GM11168 (cell line): ENCODE data around the gene FOXD1.

Source experiments
- in situ Hi-C: fragments of 300-500 bp; cut with MboI; formaldehyde crosslinking; loops from one replicate; pipeline ENCODE4 v1.12.0; 2022; ENCODE audit warnings: low sequenced_read_pairs; ENCODE audit not compliant: unreplicated experiment

FOXD1 gene

GRCh38 chr5:73442996-73443627 lies 5.5 kb downstream of the FOXD1 start:
- in situ Hi-C loops: loop anchor here (25.0 kb wide), 2 partner anchors 231 to 506 kb away; no protein-coding TSS in a partner anchor

GRCh38 chr5:73442231-73442811 lies 6.3 kb downstream of the FOXD1 start:
- in situ Hi-C loops: loop anchor here (25.0 kb wide), 2 partner anchors 230 to 505 kb away; no protein-coding TSS in a partner anchor

- in situ Hi-C loops: loop anchor here (25.0 kb wide), 2 partner anchors 229 to 504 kb away; no protein-coding TSS in a partner anchor
Observed at GRCh38 chr5:73441378-73441777, 7.2 kb downstream of the FOXD1 start.

- in situ Hi-C loops: loop anchor here (25.0 kb wide), 2 partner anchors 228 to 503 kb away; no protein-coding TSS in a partner anchor
Observed at GRCh38 chr5:73440262-73440661, 8.3 kb downstream of the FOXD1 start.

GRCh38 chr5:73438645-73439470 lies 9.7 kb downstream of the FOXD1 start:
- in situ Hi-C loops: loop anchor here (25.0 kb wide), 2 partner anchors 227 to 502 kb away; no protein-coding TSS in a partner anchor

- in situ Hi-C loops: loop anchor here (25.0 kb wide), 2 partner anchors 226 to 501 kb away; no protein-coding TSS in a partner anchor
Observed at GRCh38 chr5:73437777-73438644, 10.6 kb downstream of the FOXD1 start.

GRCh38 chr5:73437101-73437776 lies 11.3 kb downstream of the FOXD1 start:
- in situ Hi-C loops: loop anchor here (25.0 kb wide), 2 partner anchors 225 to 500 kb away; no protein-coding TSS in a partner anchor

GRCh38 chr5:73436535-73437100 lies 12.0 kb downstream of the FOXD1 start:
- in situ Hi-C loops: loop anchor here (25.0 kb wide), 2 partner anchors 224 to 499 kb away; no protein-coding TSS in a partner anchor

- in situ Hi-C loops: loop anchor here (25.0 kb wide), 2 partner anchors 224 to 499 kb away; no protein-coding TSS in a partner anchor
Observed at GRCh38 chr5:73435759-73436534, 12.6 kb downstream of the FOXD1 start.

- in situ Hi-C loops: loop anchor here (25.0 kb wide), 2 partner anchors 223 to 498 kb away; no protein-coding TSS in a partner anchor
Observed at GRCh38 chr5:73434907-73435306, 13.7 kb downstream of the FOXD1 start.

- in situ Hi-C loops: loop anchor here (25.0 kb wide), 2 partner anchors 222 to 497 kb away; no protein-coding TSS in a partner anchor
Observed at GRCh38 chr5:73434461-73434860, 14.1 kb downstream of the FOXD1 start.

- in situ Hi-C loops: loop anchor here (25.0 kb wide), 2 partner anchors 222 to 497 kb away; no protein-coding TSS in a partner anchor
Observed at GRCh38 chr5:73433982-73434342, 14.6 kb downstream of the FOXD1 start.

- in situ Hi-C loops: loop anchor here (25.0 kb wide), 2 partner anchors 221 to 496 kb away; no protein-coding TSS in a partner anchor
Observed at GRCh38 chr5:73433272-73433981, 15.2 kb downstream of the FOXD1 start.

- in situ Hi-C loops: loop anchor here (25.0 kb wide), 2 partner anchors 219 to 494 kb away; no protein-coding TSS in a partner anchor
Observed at GRCh38 chr5:73431204-73431851, 17.2 kb downstream of the FOXD1 start.

- in situ Hi-C loops: loop anchor here (25.0 kb wide), 2 partner anchors 214 to 489 kb away; no protein-coding TSS in a partner anchor
Observed at GRCh38 chr5:73426034-73426433, 22.5 kb downstream of the FOXD1 start.

GRCh38 chr5:73424556-73424977 lies 24.0 kb downstream of the FOXD1 start:
- in situ Hi-C loops: no loop called here
